Liver (tissue), 9 donors: ENCODE measurements around the gene EPHA5. TPM values are rescaled to one million over a fixed set of nuclear protein-coding genes. Genes with fewer than 3 reads are reported as not detected.

Experiments used
- DNase-seq: peaks from one replicate; pipeline ENCODE4 v3.0.0-alpha.2; 2017; ENCODE audit warnings: low spot score
- H3K27ac ChIP-seq, 2 donors: one replicate each; pipeline ENCODE4 v1.7.0; 2013; ENCODE audit warnings: inconsistent platforms in 2 of 2, low read length in 2 of 2, control low read depth in 1 of 2, low read depth in 1 of 2, mild to moderate bottlenecking in 1 of 2
- H3K27me3 ChIP-seq, 4 donors: one replicate each; pipeline versions ENCODE4 v1.6.1 to v1.7.0; 2013; ENCODE audit warnings: low read length in 3 of 4, inconsistent platforms in 1 of 4, mild to moderate bottlenecking in 1 of 4, moderate library complexity in 1 of 4; ENCODE audit not compliant: control insufficient read depth in 4 of 4, insufficient read depth in 4 of 4
- H3K36me3 ChIP-seq, 4 donors: one replicate each; pipeline versions ENCODE4 v1.6.1 to v1.7.0; 2013; ENCODE audit warnings: low read length in 3 of 4, mild to moderate bottlenecking in 3 of 4, low read depth in 1 of 4, moderate library complexity in 1 of 4; ENCODE audit not compliant: control insufficient read depth in 4 of 4, insufficient read depth in 3 of 4
- H3K4me1 ChIP-seq, 4 donors: one replicate each; pipeline versions ENCODE4 v1.6.1 to v1.7.0; 2013; ENCODE audit warnings: low read length in 3 of 4, mild to moderate bottlenecking in 3 of 4, moderate library complexity in 1 of 4; ENCODE audit not compliant: control insufficient read depth in 4 of 4, insufficient read depth in 4 of 4
- H3K4me3 ChIP-seq, 3 donors: one replicate each; pipeline versions ENCODE4 v1.6.1 to v1.7.0; 2013; ENCODE audit warnings: low read length in 3 of 3, control low read depth in 1 of 3, low read depth in 1 of 3, mild to moderate bottlenecking in 1 of 3
- H3K9ac ChIP-seq, 2 donors: one replicate each; pipeline ENCODE4 v1.7.0; 2013; ENCODE audit warnings: low read length in 2 of 2, mild to moderate bottlenecking in 2 of 2, moderate library complexity in 2 of 2, control low read depth in 1 of 2, low read depth in 1 of 2
- H3K9me3 ChIP-seq, 4 donors: one replicate each; pipeline versions ENCODE4 v1.6.1 to v1.7.0; 2013; ENCODE audit warnings: low read length in 3 of 4; ENCODE audit not compliant: control insufficient read depth in 4 of 4
- EGR1 ChIP-seq, 2 donors: IDR thresholded peaks; 2 replicates each; pipeline ENCODE4 v1.6.1; 2016 to 2018; ENCODE audit warnings: antibody characterized with exemption in 2 of 2, low read depth in 2 of 2
- FOXA2 ChIP-seq: IDR thresholded peaks from 2 replicates; pipeline ENCODE4 v1.6.1; 2016; ENCODE audit warnings: antibody characterized with exemption
- GABPA ChIP-seq, 2 donors: IDR thresholded peaks in 1 of 2; conservative IDR thresholded peaks in 1 of 2; 2 replicates each; pipeline ENCODE4 v1.6.1; 2016; ENCODE audit warnings: antibody characterized with exemption in 2 of 2, mild to moderate bottlenecking in 1 of 2, moderate library complexity in 1 of 2
- HNF4A ChIP-seq, 2 donors: conservative IDR thresholded peaks; 2 replicates each; pipeline ENCODE4 v1.6.1; 2016; ENCODE audit warnings: antibody characterized with exemption in 2 of 2, mild to moderate bottlenecking in 2 of 2
- HNF4G ChIP-seq: IDR thresholded peaks from 2 replicates; pipeline ENCODE4 v1.6.1; 2016; ENCODE audit warnings: antibody characterized with exemption
- JUND ChIP-seq, 2 donors: IDR thresholded peaks; 2 replicates each; pipeline ENCODE4 v1.6.1; 2016; ENCODE audit warnings: antibody characterized with exemption in 2 of 2
- NR2F2 ChIP-seq: IDR thresholded peaks from 2 replicates; pipeline ENCODE4 v1.6.1; 2016; ENCODE audit warnings: antibody characterized with exemption
- RAD21 ChIP-seq, 2 donors: IDR thresholded peaks; 2 replicates each; pipeline ENCODE4 v1.6.1; 2016; ENCODE audit warnings: antibody characterized with exemption in 2 of 2, mild to moderate bottlenecking in 2 of 2
- RXRA ChIP-seq, 2 donors: IDR thresholded peaks; 2 replicates each; pipeline ENCODE4 v1.6.1; 2017 to 2018; ENCODE audit warnings: antibody characterized with exemption in 2 of 2, mild to moderate bottlenecking in 1 of 2
- SP1 ChIP-seq: IDR thresholded peaks from 2 replicates; pipeline ENCODE4 v1.6.1; 2018; ENCODE audit warnings: antibody characterized with exemption, mild to moderate bottlenecking
- TAF1 ChIP-seq: conservative IDR thresholded peaks from 2 replicates; pipeline ENCODE4 v1.6.1; 2016; ENCODE audit warnings: antibody characterized with exemption, mild to moderate bottlenecking
- WGBS: extraction: QIAGEN DNeasy Blood & Tissue Kit; methylation state at CpG from one replicate; pipeline ENCODE4 v1.1.7; 2013; 5-methylcytosine and 5-hydroxymethylcytosine counted together
- polyA plus RNA-seq, 2 donors: library from polyadenylated mRNA; stranded (reverse) in 1 of 2; unstranded in 1 of 2; fragments of 200-250 nt in 1 of 2; fragments of >200 nt in 1 of 2; fragmentation: Nextera tagmentation in 1 of 2; extraction: Ambion mirVana in 1 of 2; gene quantifications; one replicate each; pipeline versions ENCODE4 v1.2.1 to v1.2.3, GENCODE V29; 2013 to 2015
- total RNA-seq, 2 donors: library from RNA; depleted of rRNA; stranded (reverse); fragments of >200 nt; gene quantifications; one replicate each; pipeline ENCODE4 v1.2.3, GENCODE V29; 2014
- TF ChIP-seq, protein P1 (sequence below): IDR thresholded peaks from 2 replicates; pipeline ENCODE4 v1.6.1; 2016; ENCODE audit warnings: antibody characterized with exemption
- TF ChIP-seq, protein P2 (sequence below): IDR thresholded peaks from 2 replicates; pipeline ENCODE4 v1.6.1; 2016; ENCODE audit warnings: antibody characterized with exemption
- TF ChIP-seq, protein P3 (sequence below): fragments of 150-350 bp; IDR thresholded peaks from 2 replicates; pipeline ENCODE4 v1.5.1; 2017; ENCODE audit warnings: improper control_type of control experiment, low read depth, low read length; ENCODE audit not compliant: missing input control
- TF ChIP-seq, protein P4 (sequence below): IDR thresholded peaks from 2 replicates; pipeline ENCODE4 v1.6.1; 2016; ENCODE audit warnings: antibody characterized with exemption
- donor health status: healthy.
- donor health status: healthy.
- donor health status: healthy.
- donor health status: healthy.
- donor health status: healthy.

EPHA5 gene
- total and polyA plus RNA-seq, 4 donors: not detected

DNA sequence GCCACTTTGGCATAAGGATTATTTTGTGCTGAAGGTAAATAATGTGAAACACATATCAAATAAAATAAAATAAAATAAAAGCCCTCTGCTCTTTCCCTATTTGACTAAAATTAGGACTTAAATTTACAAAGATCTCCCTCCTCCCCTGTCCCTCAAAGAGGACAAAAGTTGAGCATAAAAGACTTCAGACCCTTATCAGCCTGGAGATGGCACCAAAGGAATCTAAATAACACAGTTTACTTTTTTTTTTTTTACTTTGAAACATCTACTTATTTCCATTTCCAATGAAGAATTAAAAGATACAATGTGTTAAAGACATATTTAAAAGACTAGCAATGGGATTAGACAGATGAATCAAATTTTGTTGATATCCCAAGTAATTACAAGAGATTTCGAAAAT, 89.7 kb downstream of the EPHA5 start:
- 72% methylated on average over 1 of the region's 1 CpG for WGBS
- no peak overlapping the region for H3K9ac ChIP-seq
- no peak overlapping the region for H3K4me3 ChIP-seq
- H3K36me3 ChIP-seq: no peaks in the 10 kb centered on the region
- no peaks in the 10 kb centered on the region for H3K4me1 ChIP-seq
- DNase-seq: no peak
- H3K27ac ChIP-seq: no peak overlapping the region
- TF ChIP-seq JUND (IDR thresholded peaks at IDR 0.05) (no peak), HNF4A (conservative IDR thresholded peaks at IDR 0.05) (no peak), FOXA2 (no peak), TAF1 (no peak), EGR1 (IDR thresholded peaks at IDR 0.05; ENCODE audit: low read depth in 2 of 2) (no peak), RAD21 (IDR thresholded peaks at IDR 0.05) (no peak), SP1 (no peak), GABPA (IDR thresholded peaks at IDR 0.05 in 1 of 2, conservative IDR thresholded peaks at IDR 0.05 in 1 of 2) (no peak), HNF4G (no peak)
- TF ChIP-seq, protein P1, sequence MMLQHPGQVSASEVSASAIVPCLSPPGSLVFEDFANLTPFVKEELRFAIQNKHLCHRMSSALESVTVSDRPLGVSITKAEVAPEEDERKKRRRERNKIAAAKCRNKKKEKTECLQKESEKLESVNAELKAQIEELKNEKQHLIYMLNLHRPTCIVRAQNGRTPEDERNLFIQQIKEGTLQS: no peak
- TF ChIP-seq, protein P2, sequence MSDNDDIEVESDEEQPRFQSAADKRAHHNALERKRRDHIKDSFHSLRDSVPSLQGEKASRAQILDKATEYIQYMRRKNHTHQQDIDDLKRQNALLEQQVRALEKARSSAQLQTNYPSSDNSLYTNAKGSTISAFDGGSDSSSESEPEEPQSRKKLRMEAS: no peak
- TF ChIP-seq, protein P3, sequence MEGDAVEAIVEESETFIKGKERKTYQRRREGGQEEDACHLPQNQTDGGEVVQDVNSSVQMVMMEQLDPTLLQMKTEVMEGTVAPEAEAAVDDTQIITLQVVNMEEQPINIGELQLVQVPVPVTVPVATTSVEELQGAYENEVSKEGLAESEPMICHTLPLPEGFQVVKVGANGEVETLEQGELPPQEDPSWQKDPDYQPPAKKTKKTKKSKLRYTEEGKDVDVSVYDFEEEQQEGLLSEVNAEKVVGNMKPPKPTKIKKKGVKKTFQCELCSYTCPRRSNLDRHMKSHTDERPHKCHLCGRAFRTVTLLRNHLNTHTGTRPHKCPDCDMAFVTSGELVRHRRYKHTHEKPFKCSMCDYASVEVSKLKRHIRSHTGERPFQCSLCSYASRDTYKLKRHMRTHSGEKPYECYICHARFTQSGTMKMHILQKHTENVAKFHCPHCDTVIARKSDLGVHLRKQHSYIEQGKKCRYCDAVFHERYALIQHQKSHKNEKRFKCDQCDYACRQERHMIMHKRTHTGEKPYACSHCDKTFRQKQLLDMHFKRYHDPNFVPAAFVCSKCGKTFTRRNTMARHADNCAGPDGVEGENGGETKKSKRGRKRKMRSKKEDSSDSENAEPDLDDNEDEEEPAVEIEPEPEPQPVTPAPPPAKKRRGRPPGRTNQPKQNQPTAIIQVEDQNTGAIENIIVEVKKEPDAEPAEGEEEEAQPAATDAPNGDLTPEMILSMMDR: no peak
- no peaks in the 10 kb centered on the region for H3K27me3 ChIP-seq
- H3K9me3 ChIP-seq: no peaks in the 10 kb centered on the region

DNA sequence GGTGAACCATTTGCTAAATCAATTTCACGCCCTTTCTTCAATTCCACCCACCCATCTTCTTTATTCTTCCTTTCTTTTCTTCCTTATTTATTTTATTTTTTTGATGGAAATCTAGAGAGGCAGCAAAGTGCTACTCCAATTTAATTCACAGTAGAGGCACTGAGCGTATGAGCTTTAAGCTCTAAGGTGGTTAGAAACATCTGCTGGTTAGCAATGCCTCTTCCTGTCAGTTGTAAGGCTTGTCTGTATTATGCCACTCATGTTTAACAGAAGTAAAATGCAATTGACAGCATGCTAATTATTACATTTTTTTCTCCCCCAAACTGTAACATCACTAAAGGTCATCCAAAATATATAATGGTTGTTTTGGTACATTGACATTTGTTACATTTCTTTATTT, 103.8 kb downstream of the EPHA5 start:
- DNase-seq: no peak
- H3K4me1 ChIP-seq: no peaks in the 10 kb centered on the region
- H3K27ac ChIP-seq: no peak overlapping the region
- H3K9ac ChIP-seq: no peak overlapping the region
- no peaks in the 10 kb centered on the region for H3K9me3 ChIP-seq
- WGBS: 67% methylated on average over 2 of the region's 2 CpGs
- H3K36me3 ChIP-seq: no peaks in the 10 kb centered on the region
- peaks cover 0 to 3% (median 0%) of the 10 kb centered on the region in 4 donors for H3K27me3 ChIP-seq
- TF ChIP-seq, protein P2: no peak
- TF ChIP-seq HNF4G: no peak
- TF ChIP-seq NR2F2: no peak
- TF ChIP-seq, protein P4, sequence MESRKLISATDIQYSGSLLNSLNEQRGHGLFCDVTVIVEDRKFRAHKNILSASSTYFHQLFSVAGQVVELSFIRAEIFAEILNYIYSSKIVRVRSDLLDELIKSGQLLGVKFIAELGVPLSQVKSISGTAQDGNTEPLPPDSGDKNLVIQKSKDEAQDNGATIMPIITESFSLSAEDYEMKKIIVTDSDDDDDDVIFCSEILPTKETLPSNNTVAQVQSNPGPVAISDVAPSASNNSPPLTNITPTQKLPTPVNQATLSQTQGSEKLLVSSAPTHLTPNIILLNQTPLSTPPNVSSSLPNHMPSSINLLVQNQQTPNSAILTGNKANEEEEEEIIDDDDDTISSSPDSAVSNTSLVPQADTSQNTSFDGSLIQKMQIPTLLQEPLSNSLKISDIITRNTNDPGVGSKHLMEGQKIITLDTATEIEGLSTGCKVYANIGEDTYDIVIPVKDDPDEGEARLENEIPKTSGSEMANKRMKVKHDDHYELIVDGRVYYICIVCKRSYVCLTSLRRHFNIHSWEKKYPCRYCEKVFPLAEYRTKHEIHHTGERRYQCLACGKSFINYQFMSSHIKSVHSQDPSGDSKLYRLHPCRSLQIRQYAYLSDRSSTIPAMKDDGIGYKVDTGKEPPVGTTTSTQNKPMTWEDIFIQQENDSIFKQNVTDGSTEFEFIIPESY: no peak
- no peak for TF ChIP-seq RXRA (IDR thresholded peaks at IDR 0.05)
- TF ChIP-seq SP1: no peak
- TF ChIP-seq, protein P1: no peak
- no peak overlapping the region for H3K4me3 ChIP-seq
